Measurements from ENCODE around the gene GRAPL. TPM values are rescaled to one million over a fixed set of nuclear protein-coding genes. Genes with fewer than 3 reads are reported as not detected.
"Not testable (repeated sequence)": the region's sequence is repeated elsewhere in the genome, so short reads cannot be mapped to it uniquely, and the experiment has no call there.

Gene GRAPL
- total and polyA plus RNA-seq, 2 of the 4 experiments (the other 2 are of a cell fraction), result not detected

DNA sequence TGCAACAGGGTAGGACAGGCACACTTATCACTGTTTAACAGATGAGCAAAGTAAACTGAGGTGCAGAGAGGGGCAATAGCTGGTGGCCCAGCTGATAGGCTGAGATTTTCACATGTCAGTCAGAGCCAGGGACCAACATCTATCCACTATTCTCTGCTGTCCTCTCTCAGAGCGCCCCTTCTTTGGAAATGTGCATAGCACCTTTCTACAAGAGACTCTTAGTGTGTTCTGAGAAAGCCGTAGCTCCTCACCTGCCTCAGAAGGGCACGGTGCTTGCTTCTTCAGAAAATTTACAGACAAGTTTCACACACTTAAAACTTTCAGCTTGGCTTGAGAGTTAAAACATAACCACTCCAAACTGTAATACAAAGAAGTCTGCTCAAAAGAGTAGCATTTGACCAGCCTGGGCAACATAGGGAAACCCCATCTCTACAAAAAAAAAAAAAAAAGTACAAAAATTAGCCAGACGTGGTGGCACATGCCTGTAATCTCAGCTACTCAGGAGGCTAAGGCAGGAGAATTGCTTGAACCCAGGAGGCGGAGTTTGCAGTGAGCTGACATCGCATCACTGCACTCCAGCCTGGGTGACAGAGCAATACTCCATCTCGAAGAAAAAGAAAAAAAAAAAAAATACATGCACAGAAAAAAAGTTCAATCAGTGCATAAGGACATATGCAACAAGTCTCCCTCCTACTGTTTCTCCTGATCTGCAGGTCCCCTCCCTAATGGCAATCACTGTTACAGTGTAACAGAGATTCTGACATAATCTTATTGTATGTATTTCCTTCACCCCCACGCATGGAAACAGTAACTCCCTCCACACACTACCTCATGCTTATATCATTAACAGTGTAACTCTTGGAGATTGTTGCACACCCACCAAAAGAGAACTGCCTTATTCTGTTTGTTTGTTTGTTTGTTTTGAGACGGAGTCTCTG lies 23.6 kb downstream of the GRAPL start:
- H3K27me3 ChIP-seq (ENCODE audit: control insufficient read depth, insufficient read depth, low read length); H3K4me3 ChIP-seq (ENCODE audit: insufficient read depth, low read depth, low read length); dilution Hi-C loops (cut with HindIII; ENCODE audit: low sequenced_read_pairs, unreplicated experiment); H4K20me1 ChIP-seq (ENCODE audit: insufficient read depth, low read length); H3K4me1 ChIP-seq (ENCODE audit: control insufficient read depth, insufficient read depth, low read length); in situ Hi-C loops (cut with MboI; ENCODE audit: low sequenced_read_pairs); H3K56ac ChIP-seq (ENCODE audit: extremely low read depth, insufficient read depth, low read length); H3K36me3 ChIP-seq (ENCODE audit: control insufficient read depth, insufficient read depth, low read length); H3K9ac ChIP-seq (ENCODE audit: low read depth, low read length); CTCF ChIA-PET; DNase-seq; H3K4ac ChIP-seq (ENCODE audit: low read depth, low read length); BruUV-seq (replicated peaks); intact Hi-C loops (cut with micrococcal nuclease); H3K79me1 ChIP-seq (ENCODE audit: low read depth in 1 of 2, low read length in 2 of 2); H3K27ac ChIP-seq (ENCODE audit: insufficient read depth, low read length); H2BK15ac ChIP-seq (ENCODE audit: low read depth, low read length); H2BK20ac ChIP-seq (ENCODE audit: low read depth, low read length); H4K5ac ChIP-seq (ENCODE audit: low read depth, low read length); ATAC-seq (ENCODE audit: low read depth); H2BK120ac ChIP-seq (ENCODE audit: low read depth, low read length); H3K14ac ChIP-seq (replicated peaks; ENCODE audit: low read depth, low read length); H3K4me2 ChIP-seq (ENCODE audit: low read depth, low read length); H3K18ac ChIP-seq (ENCODE audit: low read depth, low read length); H3K9me3 ChIP-seq (ENCODE audit: control insufficient read depth, insufficient read depth, low read length); H3K9me1 ChIP-seq (ENCODE audit: insufficient read depth, low read length); H2AK9ac ChIP-seq (replicated peaks; ENCODE audit: low read depth, low read length, poor library complexity); H2BK5ac ChIP-seq (ENCODE audit: low read depth, low read length, poor library complexity, severe bottlenecking); H4K91ac ChIP-seq (ENCODE audit: insufficient read depth, low read depth, low read length); H3K23ac ChIP-seq (ENCODE audit: low read depth, low read length); POLR2A ChIA-PET (ENCODE audit: unreplicated experiment); H2AK5ac ChIP-seq (ENCODE audit: low read depth, low read length); H2AFZ ChIP-seq (replicated peaks; ENCODE audit: low read length, poor library complexity); H4K8ac ChIP-seq (ENCODE audit: low read depth in 2 of 2, low read length in 2 of 2): not testable (repeated sequence)
- WGBS, 2 experiments (ENCODE audit: extremely low coverage in 2 of 2, insufficient read length in 1 of 2), result no CpG with 5 or more reads among the region's 9 CpGs

DNA sequence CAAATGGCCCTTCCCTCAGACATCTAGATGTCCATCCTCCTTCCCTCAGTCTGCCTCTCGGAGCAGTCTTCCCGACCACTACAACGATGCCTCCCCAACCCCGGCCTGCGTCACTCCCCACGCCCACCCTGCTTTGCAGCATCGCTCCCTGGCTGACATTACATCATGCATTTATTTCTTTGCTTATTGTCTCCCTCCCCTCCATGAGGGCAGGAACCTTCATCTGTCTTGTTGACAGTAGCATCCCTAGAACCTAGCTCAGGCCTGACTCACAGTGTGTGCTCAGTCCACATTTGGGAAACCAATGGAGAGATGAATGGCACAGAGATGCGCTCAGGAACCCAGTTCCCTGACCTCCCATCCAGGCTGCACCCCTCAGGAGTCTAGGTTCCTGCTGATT lies 30.2 kb downstream of the GRAPL start:
- POLR2A ChIA-PET (ENCODE audit: unreplicated experiment), result not testable (repeated sequence)

More for the DNA sequence above, 30.2 kb downstream of the GRAPL start:
- H4K5ac ChIP-seq (ENCODE audit: low read depth, low read length); H3K9ac ChIP-seq (ENCODE audit: low read depth, low read length); H3K36me3 ChIP-seq (ENCODE audit: control insufficient read depth, insufficient read depth, low read length); dilution Hi-C loops (cut with HindIII; ENCODE audit: low sequenced_read_pairs, unreplicated experiment); H4K20me1 ChIP-seq (ENCODE audit: insufficient read depth, low read length); H3K27ac ChIP-seq (ENCODE audit: insufficient read depth, low read length); H4K91ac ChIP-seq (ENCODE audit: insufficient read depth, low read depth, low read length); DNase-seq; H2BK15ac ChIP-seq (ENCODE audit: low read depth, low read length); H2BK120ac ChIP-seq (ENCODE audit: low read depth, low read length); H2AK5ac ChIP-seq (ENCODE audit: low read depth, low read length); in situ Hi-C loops (cut with MboI; ENCODE audit: low sequenced_read_pairs); H3K27me3 ChIP-seq (ENCODE audit: control insufficient read depth, insufficient read depth, low read length); H3K4me3 ChIP-seq (ENCODE audit: insufficient read depth, low read depth, low read length); intact Hi-C loops (cut with micrococcal nuclease); H2BK5ac ChIP-seq (ENCODE audit: low read depth, low read length, poor library complexity, severe bottlenecking); H2AFZ ChIP-seq (replicated peaks; ENCODE audit: low read length, poor library complexity); ATAC-seq (ENCODE audit: low read depth); H3K79me1 ChIP-seq (ENCODE audit: low read depth in 1 of 2, low read length in 2 of 2); H3K9me3 ChIP-seq (ENCODE audit: control insufficient read depth, insufficient read depth, low read length); H3K4ac ChIP-seq (ENCODE audit: low read depth, low read length); H3K4me1 ChIP-seq (ENCODE audit: control insufficient read depth, insufficient read depth, low read length); H2BK20ac ChIP-seq (ENCODE audit: low read depth, low read length); H3K56ac ChIP-seq (ENCODE audit: extremely low read depth, insufficient read depth, low read length); BruUV-seq (replicated peaks); H3K4me2 ChIP-seq (ENCODE audit: low read depth, low read length); H3K18ac ChIP-seq (ENCODE audit: low read depth, low read length); H3K23ac ChIP-seq (ENCODE audit: low read depth, low read length); H2AK9ac ChIP-seq (replicated peaks; ENCODE audit: low read depth, low read length, poor library complexity); CTCF ChIA-PET; H3K9me1 ChIP-seq (ENCODE audit: insufficient read depth, low read length); H3K14ac ChIP-seq (replicated peaks; ENCODE audit: low read depth, low read length); H4K8ac ChIP-seq (ENCODE audit: low read depth in 2 of 2, low read length in 2 of 2): not testable (repeated sequence)
- no CpG with 5 or more reads among the region's 8 CpGs for WGBS, 2 experiments (ENCODE audit: extremely low coverage in 2 of 2, insufficient read length in 1 of 2)

All from IMR-90 (cell line).